ENCODE results near the gene LEMD2.
A peak's percentile ranks its signal among the peaks of the same experiment; 100 is the strongest.

DNA sequence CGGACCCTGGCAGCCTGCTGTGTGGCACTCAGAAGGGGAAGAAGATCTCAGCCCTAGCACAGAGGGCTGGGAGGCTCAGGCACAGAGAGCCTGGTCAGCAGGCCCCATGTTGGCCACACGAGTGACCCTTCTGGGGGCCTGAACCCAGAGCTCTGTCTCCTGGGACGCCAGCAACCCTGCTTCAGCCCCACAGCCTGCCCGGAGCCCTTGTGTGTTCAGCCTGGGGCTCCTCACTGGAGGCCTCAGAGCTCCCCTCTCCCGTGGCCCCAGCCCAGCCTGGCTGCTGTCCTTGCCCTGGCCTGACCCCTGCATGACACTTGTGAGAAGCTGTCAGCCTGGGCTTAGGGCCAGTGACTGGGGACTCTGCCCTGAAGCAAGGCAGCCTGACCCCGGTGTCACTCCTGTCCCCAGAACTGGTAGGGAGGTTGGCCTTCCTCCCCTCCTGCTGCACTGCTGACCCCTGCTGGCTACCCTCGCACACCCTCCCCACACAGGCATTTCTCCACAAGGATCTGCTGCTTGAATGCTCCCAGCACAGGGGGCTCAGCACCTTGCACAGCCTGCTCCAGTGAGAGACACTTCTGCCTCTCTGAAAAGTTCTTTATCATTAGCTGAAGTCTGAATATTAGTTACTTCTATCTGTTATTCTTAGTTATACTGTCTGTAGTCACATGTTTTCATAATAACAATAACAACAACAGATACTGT is 26.9 kb downstream of the LEMD2 start:
- peak; percentile 29 to 93 (median 80) for TF ChIP-seq CTCF (IDR thresholded peaks at IDR 0.05)
- no peak for TF ChIP-seq POLR2A (IDR thresholded peaks at IDR 0.05)

Measured in thyroid gland (tissue), 4 donors.